Measurements from ENCODE around the gene ABR.

The ABR gene

GRCh38 chr17:1041746-1042145 lies 138.0 kb downstream of the ABR start:
- DNase-seq = no peak

- no peak for DNase-seq
These were observed 139.6 kb downstream of the ABR start for GRCh38 chr17:1040216-1040600.

GRCh38 chr17:1039511-1040215 lies 140.1 kb downstream of the ABR start:
- DNase-seq = no peak

- no peak for DNase-seq
These were observed 140.7 kb downstream of the ABR start for GRCh38 chr17:1039123-1039507.

GRCh38 chr17:1038459-1039122 lies 141.2 kb downstream of the ABR start:
- no peak for DNase-seq

- no peak for DNase-seq
These were observed 142.4 kb downstream of the ABR start for GRCh38 chr17:1037238-1037879.

GRCh38 chr17:1036845-1037237 lies 142.9 kb downstream of the ABR start:
- no peak for DNase-seq

GRCh38 chr17:1036171-1036844 lies 143.5 kb downstream of the ABR start:
- DNase-seq = no peak

GRCh38 chr17:1035546-1036170 lies 144.1 kb downstream of the ABR start:
- no peak for DNase-seq

GRCh38 chr17:1034652-1035210 lies 145.1 kb downstream of the ABR start:
- DNase-seq = no peak

GRCh38 chr17:1033503-1033902 lies 146.3 kb downstream of the ABR start:
- no peak for DNase-seq

GRCh38 chr17:1032391-1032790 lies 147.4 kb downstream of the ABR start:
- no peak for DNase-seq

GRCh38 chr17:1031711-1032110 lies 148.1 kb downstream of the ABR start:
- no peak for DNase-seq

- no peak for DNase-seq
These were observed 148.9 kb downstream of the ABR start for GRCh38 chr17:1030684-1031532.

- no peak for DNase-seq
These were observed 149.7 kb downstream of the ABR start for GRCh38 chr17:1029922-1030644.

GRCh38 chr17:1029196-1029921 lies 150.4 kb downstream of the ABR start:
- DNase-seq = no peak

- no peak for DNase-seq
These were observed 152.7 kb downstream of the ABR start for GRCh38 chr17:1027044-1027443.

GRCh38 chr17:1026599-1026975 lies 153.2 kb downstream of the ABR start:
- no peak for DNase-seq

- DNase-seq = no peak
These were observed 153.8 kb downstream of the ABR start for GRCh38 chr17:1025733-1026598.

- DNase-seq = no peak
These were observed 155.7 kb downstream of the ABR start for GRCh38 chr17:1024076-1024475.

Data from NCI-H2107 (cell line).